GM18517 (cell line): ENCODE results near the gene FHIT.

Experiments used
- ATAC-seq: cut with Tn5 transposase; IDR thresholded peaks from one replicate; pipeline ENCODE4 v1.9.1; 2021; ENCODE audit warnings: mild to moderate bottlenecking, moderate library complexity; ENCODE audit not compliant: unreplicated experiment

The FHIT gene

GRCh38 chr3:61172684-61173083, 78.6 kb downstream of the FHIT start:
- no peak for ATAC-seq

DNA sequence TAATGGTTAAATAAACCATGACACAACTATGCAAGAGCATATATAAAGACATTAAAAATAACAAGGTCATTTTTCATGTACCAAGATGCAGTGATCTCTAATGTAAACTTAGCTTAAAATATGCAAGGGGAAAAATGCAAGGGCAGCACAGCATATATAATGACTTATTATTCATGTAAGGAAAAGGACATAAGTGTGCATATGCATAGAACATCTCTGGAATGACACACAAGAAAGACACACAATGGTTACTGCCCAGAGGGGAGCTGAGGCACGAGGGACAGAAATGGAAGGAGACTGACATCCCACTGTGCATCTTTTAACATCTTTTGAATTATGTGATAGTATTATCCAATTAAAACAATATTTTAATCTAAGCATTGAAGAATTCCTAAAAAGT, 79.0 kb downstream of the FHIT start:
- ATAC-seq, result no peak

DNA sequence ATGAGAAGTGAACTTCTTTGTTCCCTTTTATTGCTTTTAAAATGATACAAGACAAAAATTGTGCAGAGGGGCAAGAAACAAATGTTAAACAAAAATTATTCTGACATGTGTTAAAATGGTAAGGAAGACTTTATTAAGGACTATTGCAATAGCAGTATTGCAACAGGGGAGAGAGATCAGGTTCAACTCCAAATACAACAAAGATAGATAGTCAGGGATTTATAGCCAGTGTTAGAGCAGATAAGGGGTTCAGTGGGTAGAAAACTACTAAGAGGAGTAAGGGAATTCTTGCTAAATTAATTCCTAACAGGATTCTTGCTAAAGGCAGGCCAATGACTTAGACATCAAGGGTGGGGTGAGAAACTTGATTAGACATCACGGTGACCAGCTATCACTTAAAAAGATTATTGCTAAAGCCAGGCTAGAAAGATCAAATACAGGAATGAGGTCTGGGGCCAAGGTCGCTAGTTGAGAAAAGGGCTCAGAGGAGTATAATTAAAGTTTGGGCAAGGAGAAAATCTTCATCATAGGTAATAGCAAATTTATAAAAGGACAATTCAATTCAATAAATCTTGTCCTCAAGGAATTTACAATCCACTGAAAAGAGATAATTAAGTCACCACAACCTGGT, 81.5 kb downstream of the FHIT start:
- ATAC-seq, result no peak

DNA sequence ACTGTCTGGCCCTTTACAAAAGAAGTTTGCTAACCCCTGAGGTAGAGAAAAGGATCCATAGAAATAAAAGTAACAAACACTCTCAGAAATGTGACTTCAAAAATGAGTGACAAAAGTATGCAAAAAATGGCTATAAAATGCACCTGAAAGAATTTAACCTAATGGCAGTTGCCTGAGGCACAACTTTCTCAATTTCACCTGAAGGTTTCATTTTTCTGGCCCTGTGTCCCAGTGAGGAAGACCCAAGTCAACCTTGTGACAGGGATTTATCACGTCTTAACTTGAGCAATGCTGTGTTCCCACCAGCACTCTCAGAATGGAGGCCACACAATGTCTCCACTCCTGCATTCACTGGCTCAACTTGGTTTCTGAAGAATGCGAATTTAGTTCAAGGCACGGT, 83.0 kb downstream of the FHIT start:
- ATAC-seq, result no peak

DNA sequence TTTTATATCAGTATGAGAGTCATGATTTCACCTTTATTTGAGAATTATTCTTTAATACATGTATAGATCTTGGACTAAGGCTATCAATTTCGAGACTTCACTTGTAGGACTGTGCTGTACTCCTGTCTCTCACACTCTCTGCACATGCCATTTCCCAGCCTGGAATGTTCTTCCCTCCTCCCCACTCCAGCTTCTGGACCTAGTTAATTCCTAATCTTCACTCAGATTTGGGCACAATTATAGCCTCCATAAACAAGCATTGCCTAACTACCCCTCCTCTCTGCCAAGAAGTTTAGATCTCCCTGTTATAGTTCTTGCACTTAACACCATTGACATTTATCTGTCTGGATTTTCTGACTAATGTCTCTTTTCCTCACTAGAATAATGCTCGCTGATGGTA, 88.3 kb downstream of the FHIT start:
- no peak for ATAC-seq

DNA sequence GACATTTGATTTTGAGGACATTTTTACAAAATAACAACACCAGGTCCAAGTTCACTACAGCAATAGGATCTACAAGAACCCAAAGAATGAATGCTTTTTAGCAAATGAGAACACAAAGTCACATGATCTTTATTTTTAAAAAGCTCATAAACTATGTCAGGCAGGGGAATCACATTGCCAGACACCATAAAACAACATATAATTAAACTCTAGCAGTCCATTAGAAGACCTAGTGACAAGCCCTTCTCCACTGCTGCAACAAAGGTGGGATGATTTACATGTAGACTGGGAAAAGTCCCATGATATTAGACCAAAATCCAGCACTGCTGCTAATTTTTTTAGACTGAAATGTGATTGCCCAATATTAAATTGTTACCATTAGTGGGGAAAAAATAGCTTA, 92.6 kb downstream of the FHIT start:
- no peak for ATAC-seq

DNA sequence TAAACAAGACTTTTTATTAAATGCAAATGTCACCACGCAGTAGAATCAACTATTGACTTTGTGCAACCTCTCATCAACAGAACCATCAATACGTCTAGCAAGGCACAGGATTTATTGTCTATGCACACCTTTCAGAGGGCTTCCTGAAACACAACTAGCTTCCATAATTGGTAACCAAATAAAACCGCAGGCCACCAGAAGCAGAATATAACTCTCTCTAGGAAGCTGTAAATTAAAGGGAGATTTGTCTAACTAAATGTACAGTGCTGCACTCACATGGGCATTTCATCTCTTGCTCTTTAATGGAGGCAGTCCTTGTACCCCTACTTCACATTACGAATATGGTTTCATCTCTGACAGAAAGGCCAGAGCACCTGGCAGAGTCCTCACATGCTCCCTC, 93.0 kb downstream of the FHIT start:
- ATAC-seq, result no peak

DNA sequence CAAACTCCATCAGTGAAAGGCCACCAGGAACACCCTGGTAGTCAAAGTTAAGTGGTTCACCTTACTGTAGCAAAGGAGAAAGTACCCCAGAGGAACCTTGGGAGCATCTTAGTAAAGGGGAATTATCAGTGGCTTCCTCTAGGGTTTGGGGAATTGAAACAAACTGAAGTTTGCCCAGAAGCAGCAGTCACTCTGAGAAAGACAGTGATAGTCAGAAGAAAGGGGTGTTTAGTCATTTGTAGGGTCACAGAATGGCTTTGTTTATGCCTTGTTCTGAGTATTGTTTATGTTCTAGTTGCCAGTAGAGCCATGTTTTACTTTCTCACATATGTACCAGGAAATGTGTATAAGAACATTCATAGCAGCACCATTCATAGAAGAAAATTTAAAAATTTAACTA, 93.8 kb downstream of the FHIT start:
- ATAC-seq, result peak; percentile 70

- ATAC-seq, result no peak
Observed at GRCh38 chr3:61155701-61156292, 95.5 kb downstream of the FHIT start.

- no peak for ATAC-seq
Observed at GRCh38 chr3:61154457-61155198, 96.6 kb downstream of the FHIT start.

DNA sequence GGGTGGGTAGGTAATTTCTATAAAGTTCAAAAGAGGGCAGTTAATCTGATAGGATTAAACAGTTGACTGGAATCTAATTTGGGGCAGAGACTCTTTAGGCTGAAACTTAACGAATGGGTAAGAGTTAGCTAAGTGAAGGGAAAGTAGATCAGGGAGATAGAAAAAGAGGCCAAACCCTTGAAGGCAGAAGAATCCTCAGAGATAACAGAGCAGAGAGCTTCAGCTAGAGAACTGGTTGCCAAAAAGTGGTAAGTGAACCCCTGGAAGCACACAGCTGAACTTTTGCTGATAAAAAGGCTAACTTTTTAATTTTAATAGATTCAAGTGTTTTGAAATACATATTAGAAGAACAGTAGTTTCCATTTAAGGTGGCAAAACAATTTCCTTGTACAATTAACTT, 99.2 kb downstream of the FHIT start:
- no peak for ATAC-seq

DNA sequence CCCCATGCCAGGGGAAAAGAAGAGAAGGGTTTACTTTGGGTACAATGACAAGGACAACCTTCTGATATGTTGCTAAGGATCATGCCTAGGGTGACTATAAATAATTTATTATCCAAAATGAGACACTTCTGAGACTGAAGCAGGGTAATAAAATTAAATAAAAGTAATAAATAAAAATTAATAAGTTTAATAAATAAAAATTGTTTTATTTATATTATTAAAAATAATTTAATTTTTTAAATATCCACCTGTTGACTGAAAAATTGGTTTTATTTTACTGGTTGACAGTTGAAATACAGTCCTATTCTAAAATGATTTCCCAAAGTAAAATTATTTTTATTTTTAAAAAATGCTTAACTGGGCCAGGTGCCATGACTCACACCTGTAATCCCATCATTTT, 102.0 kb downstream of the FHIT start:
- no peak for ATAC-seq

DNA sequence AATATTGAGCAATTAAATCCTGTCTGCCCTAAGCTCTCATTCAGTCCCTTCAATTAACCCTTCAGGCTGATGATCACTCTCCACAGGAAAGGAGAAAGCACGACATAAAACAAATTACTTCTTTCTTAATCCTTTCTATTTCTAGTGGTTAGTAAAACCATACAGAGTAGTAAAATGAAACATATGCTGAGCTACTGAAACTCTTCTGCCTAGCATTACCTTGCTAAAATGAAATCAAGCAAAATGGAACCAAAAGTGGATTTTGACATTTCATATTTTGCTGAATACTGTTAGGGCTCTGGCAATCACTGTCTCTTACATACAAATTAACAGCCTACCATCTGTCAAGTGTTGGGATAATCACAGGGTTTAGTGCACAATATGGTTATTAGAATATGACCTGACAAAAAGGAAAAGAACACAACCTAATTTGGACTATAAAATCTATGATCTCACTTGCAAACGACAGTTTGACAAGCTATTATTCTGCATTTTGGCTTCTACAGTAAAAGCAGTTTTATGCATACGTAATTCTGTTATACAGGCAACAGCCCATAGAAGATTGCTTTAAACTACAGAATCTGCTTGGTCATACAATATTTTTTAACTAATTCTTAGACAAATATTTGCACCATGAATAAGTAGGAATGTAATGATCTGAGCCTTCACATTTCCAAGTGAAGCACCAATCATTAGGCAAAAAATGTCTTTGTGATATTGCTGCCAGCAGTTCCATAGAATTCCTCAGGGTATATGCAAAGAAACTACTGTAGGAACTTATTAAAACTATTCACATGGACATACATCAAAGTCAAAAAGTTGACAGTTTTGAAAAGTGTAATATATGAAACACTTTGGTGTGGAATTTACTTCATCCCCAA, 105.0 kb downstream of the FHIT start:
- no peak for ATAC-seq

GRCh38 chr3:61141697-61142096, 109.6 kb downstream of the FHIT start:
- ATAC-seq, result no peak

- no peak for ATAC-seq
Observed at GRCh38 chr3:61141227-61141626, 110.0 kb downstream of the FHIT start.

GRCh38 chr3:61139686-61140085, 111.6 kb downstream of the FHIT start:
- no peak for ATAC-seq

- no peak for ATAC-seq
Observed at GRCh38 chr3:61138401-61138800, 112.9 kb downstream of the FHIT start.

GRCh38 chr3:61136191-61136590, 115.1 kb downstream of the FHIT start:
- ATAC-seq, result no peak

- no peak for ATAC-seq
Observed at GRCh38 chr3:61134532-61134931, 116.7 kb downstream of the FHIT start.

DNA sequence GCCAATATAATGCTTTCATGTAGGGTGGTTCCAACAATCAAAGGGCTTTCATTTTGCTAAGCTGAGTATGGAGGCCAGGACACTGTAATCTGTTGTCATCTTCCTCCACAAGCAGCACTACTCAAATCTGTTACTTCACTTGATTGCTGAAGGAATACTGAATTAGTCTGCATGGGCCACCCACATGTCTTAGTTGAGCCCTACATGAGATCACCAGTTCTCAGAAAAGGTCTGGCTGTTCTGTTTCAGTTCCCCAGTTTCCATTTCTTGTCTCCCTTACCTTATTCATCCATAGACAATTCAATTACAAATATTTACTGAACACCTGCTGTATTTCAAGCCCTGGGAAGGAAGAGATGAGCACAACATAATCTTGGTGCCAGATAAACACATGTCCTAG, 119.2 kb downstream of the FHIT start:
- ATAC-seq, result no peak

DNA sequence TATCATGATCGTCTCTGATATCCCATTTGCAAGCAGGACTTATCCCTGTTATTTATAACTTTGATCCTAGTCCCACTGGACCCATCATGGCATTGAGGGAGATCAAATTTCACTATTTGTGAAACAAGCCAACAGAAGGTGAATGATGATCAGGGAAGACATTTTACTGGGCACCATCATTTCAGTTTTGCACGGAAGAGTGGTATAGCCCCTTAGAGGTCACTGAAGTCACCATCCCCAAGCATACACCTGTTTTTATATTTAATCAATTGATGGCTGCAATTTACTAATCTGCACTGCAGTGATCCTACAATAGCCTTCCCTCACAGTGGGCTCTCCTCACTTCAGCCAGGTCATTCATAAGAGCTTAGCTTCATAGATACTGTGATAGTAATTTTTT, 132.4 kb downstream of the FHIT start:
- ATAC-seq, result no peak
